ENCODE results near the gene TMCC1.

GRCh38 chr3:129822241-129822640, 71.3 kb downstream of the TMCC1 start:
- TF ChIP-seq CTCF (IDR thresholded peaks at IDR 0.05) (no peak), POLR2A (IDR thresholded peaks at IDR 0.05) (no peak)
